SU-DHL-6 (cell line): ENCODE data around the gene RNU6-1.

ENCODE experiments used
- CTCF ChIP-seq: fragments of 200-600 bp; sonication (generic); IDR thresholded peaks from one replicate; pipeline ENCODE4 v1.5.1; 2017; ENCODE audit warnings: antibody characterized with exemption, mild to moderate bottlenecking, low read length, moderate library complexity; ENCODE audit not compliant: insufficient read depth, poor library complexity, severe bottlenecking
- EZH2phosphoT487 ChIP-seq: fragments of 200-600 bp; sonication (generic), shearing (Covaris generic); conservative IDR thresholded peaks from 2 replicates; pipeline ENCODE4 v1.6.1; 2018; ENCODE audit warnings: mild to moderate bottlenecking, antibody characterized with exemption, low read length, moderate library complexity, mixed read lengths

DNA sequence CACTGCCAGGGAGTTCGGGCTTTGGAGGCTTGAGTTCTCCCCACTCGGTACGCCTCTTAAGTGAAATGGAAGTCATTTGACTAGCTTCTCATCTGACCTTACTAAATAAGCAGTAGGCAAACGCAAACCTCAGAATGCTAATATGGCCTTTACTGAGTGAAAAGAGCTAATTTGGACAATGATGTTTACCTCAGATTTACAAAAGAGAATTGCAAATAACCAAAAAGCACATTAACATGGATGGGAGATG lies 1.6 kb upstream of the RNU6-1 start:
- TF ChIP-seq CTCF: no peak
- TF ChIP-seq EZH2phosphoT487: no peak
